Stimulated activated CD4-positive, alpha-beta T cell treated with anti-CD3 and anti-CD28 coated beads, Interleukin-2, amount 100 ng/mL, for 24 hours (primary cell): Measurements from ENCODE around the gene CYP2S1.
A peak's percentile ranks its signal among the peaks of the same experiment; 100 is the strongest.

Experiments
- DNase-seq, 2 donors: peaks; one replicate each; pipeline ENCODE4 v3.0.0-alpha.2; 2020

CYP2S1 gene

DNA sequence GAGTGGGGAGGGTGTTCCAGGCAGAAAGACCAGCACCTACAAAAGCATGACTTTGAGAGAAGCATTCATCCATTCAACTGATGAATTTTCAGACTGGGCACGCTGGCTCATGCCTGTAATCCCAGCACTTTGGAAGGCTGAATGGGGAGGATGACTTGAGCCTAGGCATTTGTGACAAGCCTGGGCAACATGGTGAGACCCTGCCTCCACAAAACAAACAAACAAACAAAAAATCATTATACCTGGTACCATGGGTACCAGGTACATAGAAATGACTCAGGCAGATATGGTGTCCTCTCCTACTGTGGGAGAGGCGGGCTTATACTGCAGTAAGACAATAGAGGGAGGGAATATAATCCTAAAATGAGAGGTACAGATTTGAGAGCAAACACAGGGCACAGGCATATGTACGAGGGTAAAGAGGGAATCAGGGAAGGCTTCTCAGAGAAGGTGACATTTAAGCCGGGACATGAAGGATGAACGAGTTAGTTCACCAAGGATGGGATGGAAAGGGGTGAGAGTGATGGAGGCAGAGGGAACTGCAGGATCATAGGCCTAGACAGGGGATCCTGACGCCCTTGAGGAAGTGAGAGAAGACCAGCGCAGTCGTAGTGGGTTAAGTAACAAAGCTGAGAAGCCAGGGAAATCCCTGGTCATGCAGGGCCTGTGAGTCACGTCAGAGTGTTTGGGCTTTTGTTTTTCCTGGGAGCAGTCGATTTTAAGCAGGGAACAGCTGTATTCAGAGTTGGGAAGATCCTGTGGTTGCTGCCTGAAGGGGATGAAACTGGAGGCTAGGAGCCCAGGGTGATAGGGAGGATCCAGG, 2.9 kb downstream of the CYP2S1 start:
- DNase-seq: no peak

DNA sequence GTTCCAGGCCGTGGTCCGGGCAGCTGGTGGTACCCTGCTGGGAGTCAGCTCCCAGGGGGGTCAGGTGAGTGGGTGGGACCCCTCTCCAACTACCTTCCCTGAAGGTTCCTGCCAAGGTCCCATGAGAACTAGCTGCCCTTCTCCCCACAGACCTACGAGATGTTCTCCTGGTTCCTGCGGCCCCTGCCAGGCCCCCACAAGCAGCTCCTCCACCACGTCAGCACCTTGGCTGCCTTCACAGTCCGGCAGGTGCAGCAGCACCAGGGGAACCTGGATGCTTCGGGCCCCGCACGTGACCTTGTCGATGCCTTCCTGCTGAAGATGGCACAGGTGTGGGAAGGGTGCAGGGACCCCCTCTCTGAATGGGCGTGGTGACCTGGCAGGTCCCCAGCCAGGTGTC, 5.5 kb downstream of the CYP2S1 start:
- DNase-seq: no peak

DNA sequence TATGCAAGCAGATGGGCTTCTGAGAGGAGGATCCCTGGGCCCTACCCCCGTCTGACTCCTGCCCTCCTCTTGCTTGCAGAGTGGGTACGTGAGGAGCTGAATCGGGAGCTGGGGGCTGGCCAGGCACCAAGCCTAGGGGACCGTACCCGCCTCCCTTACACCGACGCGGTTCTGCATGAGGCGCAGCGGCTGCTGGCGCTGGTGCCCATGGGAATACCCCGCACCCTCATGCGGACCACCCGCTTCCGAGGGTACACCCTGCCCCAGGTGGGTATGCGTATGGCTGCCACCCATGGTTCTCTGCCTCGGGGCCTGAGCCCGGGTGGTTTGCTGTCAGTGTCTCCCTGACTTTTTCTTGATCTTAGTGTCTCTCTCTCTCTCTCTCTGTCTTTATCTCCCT, 10.4 kb downstream of the CYP2S1 start:
- no peak for DNase-seq

DNA sequence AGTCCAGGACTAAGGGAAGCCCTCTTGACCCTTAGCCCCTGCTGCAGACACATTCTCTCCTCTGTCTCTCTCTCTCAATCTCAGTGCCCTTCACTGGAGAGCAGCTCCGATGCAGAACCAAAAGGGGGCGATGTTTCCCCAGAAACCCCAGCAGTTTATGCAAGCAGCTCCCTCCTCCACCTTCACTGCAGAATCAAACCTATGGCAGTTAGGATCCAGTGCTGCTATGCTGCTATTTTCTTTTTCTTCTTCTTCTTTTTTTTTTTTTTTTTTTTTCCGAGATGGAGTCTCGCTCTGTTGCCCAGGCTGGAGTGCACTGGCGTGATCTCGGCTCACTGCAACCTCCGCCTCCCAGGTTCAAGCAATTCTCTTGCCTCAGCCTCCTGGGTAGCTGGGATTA, 11.3 kb downstream of the CYP2S1 start:
- DNase-seq: peak; percentile 81 to 86

DNA sequence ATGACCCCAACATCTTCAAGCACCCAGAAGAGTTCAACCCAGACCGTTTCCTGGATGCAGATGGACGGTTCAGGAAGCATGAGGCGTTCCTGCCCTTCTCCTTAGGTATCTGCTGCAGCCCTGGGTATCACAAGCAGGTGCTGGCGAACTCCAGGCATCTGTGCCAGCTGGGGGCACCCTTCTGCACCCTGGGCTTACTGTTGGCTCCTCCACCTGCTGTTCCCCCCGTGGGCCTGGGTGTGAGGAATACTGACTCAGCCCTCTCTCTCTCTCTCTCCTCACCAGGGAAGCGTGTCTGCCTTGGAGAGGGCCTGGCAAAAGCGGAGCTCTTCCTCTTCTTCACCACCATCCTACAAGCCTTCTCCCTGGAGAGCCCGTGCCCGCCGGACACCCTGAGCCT, 13.0 kb downstream of the CYP2S1 start:
- peak in 1 of 2 donors; percentile 8 for DNase-seq

- no peak for DNase-seq
Observed at GRCh38 chr19:41206456-41206855, 13.4 kb downstream of the CYP2S1 start.

DNA sequence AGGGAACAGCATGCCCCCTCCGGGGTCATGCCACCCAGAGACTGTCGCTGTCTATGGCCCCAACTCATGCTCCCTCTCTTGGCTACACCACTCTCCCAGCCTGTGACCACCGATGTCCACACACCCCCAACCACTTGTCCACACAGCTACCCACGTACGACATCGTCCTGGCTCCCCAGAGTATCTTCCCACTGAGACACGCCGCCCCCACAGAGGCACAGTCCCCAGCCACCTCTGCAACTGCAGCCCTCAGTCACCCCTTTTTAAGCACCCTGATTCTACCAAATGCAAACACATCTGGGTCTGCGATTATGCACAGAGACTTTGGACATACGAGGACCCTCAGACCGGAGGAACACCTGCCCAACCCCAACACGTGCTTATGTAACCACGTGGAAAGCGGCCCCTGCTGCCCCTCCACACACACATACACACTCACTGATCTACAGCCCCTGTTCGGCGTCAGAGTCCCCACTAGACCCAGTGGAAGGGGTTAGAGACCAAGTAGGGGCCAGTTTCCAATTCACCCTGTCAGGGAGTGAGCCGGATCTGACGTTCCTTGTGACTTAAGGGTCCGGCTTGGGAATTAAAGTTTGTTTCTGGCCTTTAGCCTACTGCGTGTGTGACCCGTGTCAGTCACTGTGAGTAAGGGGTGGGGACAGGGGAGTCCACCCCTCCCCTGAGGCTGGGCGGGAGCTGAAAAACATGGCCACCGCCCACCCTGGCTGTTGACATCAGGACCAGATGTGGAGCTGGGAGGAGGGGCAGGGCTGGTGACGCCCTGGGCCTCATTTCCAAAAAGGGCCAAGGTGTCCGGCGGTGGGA, 14.1 kb downstream of the CYP2S1 start:
- no peak for DNase-seq

GRCh38 chr19:41214161-41214560, 21.1 kb downstream of the CYP2S1 start:
- no peak for DNase-seq

GRCh38 chr19:41217741-41218140, 24.7 kb downstream of the CYP2S1 start:
- no peak for DNase-seq

- no peak for DNase-seq
Observed at GRCh38 chr19:41218249-41218614, 25.2 kb downstream of the CYP2S1 start.

- DNase-seq: no peak
Observed at GRCh38 chr19:41218615-41219507, 25.8 kb downstream of the CYP2S1 start, which contains the start of gene AXL. Gene AXL (plus strand): TSS chr19:41219223. CDS start chr19:41219393, 170 bp downstream.

DNA sequence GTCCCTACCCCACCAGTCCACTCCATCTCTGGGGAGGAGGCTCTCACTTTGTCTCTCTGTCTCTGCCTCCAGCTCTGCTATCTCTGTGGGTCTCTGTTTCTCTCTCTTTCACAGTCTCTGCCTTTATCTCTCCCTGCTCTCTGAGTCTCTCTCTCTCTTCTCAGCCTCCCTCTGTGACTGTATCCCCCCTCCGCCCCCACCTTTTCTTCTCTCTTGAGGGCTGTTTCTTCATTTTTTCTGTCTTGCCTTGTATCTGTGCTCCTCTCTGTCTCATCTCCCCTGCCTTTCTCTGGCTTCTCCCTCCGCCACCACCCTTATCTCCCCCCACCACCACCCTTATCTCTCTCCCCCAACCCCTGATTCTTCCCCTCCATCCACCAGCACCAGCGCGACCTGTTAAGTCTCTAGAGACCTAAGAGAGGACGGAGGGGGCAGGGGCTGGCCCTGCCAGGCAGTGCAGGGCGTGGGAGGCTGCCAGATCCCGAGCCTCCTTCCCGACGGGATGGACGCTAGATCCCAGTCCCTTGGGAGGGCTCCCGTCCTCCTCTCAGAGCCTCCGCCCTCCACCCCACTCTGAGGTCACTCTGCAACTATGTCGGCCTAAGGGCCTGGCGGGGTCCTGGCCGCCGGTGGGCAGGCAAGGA, 27.0 kb downstream of the CYP2S1 start:
- DNase-seq: no peak

DNA sequence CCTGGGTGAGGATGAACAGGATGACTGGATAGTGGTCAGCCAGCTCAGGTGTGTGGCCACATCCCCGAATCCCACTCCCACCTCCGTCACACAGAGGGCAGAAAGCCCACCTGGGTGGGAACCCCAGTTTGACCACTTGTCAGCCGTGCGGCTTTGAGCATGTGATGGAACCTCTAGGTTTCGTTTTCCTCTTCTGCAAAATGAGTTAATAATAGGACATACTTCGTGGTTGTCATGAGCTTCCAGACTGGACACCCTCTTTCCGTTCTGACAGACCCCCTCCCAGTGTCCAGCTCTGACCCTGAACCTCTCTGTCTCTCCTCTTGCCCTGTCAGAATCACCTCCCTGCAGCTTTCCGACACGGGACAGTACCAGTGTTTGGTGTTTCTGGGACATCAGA, 27.8 kb downstream of the CYP2S1 start:
- no peak for DNase-seq

DNA sequence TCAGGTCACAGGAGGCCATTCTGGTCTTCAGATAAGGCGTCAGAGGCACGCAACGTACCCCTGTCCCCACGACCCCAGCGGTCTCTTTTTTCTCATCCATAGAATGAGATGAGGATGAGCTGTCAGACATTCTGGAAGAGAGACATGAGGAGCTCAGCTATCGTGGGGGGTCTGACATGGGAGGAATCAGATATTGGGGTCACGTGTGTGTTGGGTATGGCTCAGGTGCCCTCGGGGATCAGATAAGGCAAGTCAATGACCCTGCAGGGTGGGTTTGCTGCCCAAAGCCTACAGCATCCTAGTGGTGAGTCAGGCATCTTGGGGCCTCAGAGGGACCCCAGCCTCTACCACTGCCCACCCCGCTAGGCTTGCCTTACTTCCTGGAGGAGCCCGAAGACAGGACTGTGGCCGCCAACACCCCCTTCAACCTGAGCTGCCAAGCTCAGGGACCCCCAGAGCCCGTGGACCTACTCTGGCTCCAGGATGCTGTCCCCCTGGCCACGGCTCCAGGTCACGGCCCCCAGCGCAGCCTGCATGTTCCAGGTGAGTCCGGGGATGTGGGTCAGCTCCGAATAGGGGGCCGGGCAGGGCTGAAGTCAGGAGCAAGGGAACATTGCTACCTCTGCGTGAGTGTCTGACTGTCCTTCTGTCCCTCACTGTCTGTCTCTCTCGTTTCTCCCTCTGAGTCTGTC, 28.6 kb downstream of the CYP2S1 start:
- DNase-seq: no peak

GRCh38 chr19:41222240-41222639, 29.2 kb downstream of the CYP2S1 start:
- DNase-seq: no peak

DNA sequence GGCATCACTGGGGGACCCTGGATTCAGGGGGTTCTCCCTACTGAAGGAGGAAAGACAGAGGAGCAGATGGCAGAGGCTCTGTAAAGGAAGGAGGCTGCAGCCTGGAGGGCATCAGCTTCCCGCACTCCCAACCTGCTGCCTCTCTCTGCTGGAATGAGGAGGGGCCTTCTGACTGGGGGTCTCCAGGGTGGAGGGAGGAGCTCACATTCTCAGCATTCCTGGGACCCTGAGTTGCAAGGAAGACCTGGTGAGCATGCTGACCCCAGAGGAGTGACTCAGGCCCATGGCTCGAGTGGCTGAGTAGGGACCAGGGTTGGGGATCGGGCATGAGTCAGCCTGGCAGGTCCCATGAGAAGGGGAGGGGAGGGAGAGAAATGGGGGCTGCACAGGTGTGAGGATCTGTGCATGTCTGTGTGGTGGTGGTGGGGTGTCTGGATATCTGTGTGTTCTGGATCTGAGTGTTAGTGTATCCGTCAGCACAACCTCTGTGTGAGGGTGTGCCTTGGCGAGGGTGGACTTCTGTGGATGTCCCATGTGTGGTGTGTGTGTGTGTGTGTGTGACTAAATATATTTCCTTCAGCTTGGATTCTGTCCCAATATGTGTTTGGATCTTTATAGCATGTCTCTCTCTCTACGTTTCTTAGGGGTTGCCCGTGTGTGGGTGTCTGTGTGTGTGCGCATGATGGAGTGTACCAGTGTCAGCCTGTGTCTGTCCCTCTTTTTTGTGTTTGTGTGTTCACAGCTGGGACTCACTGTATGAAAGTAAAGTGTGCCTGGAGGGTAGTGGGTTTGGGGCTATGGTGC, 30.6 kb downstream of the CYP2S1 start:
- DNase-seq: no peak

GRCh38 chr19:41224632-41225031, 31.6 kb downstream of the CYP2S1 start:
- no peak for DNase-seq

DNA sequence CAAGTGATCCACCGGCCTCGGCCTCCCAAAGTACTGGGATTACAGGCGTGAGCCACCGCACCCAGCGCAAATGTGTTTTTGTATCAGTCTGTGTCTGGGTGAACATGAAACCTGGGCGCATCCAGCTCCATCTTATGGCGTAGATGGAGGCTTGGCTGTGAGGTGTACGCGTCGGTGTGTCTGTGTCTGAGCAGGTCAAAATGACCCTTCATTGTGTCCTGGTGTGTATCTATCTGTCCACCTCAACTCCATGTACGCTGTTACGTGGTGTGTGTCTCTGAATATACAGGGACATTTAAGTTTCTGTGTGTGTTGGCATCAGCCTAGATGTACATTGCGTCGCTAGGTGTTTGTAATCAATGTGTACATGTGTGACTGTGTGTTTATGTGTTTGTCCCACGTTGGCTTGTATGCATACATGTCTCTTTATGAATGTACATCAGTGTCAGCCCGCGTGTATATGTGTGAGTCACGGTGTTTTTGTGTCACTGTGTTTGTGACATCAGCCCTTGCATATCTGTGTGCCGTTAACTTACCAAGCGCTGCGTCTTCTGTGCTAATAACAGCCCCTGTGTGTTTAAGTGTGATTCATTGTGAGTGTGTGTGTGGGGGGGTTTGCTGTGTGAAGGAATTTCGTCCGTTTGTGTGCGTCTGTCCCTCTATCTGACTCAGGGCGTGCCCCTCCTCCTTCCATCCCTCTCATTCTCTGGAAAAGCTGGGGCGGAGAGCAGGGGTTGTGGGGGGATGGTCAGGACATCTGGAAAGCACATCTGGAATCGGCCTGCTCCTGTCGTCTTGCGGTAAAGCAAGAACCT, 32.4 kb downstream of the CYP2S1 start:
- DNase-seq: peak; percentile 39 to 63

- peak; percentile 43 to 49 for DNase-seq
Observed at GRCh38 chr19:41226053-41226873, 33.2 kb downstream of the CYP2S1 start.
